NCI-H446 treated with DMSO at 0.1 percent for 48 hours (cell line): Measurements from ENCODE around the gene UGGT2.
"Not testable (repeated sequence)": the region's sequence is repeated elsewhere in the genome, so short reads cannot be mapped to it uniquely, and the experiment has no call there.

Experiments used
- DNase-seq: peaks from one replicate; lab custom pipeline; 2025; lab: John Stamatoyannopoulos, UW

The UGGT2 gene

DNA sequence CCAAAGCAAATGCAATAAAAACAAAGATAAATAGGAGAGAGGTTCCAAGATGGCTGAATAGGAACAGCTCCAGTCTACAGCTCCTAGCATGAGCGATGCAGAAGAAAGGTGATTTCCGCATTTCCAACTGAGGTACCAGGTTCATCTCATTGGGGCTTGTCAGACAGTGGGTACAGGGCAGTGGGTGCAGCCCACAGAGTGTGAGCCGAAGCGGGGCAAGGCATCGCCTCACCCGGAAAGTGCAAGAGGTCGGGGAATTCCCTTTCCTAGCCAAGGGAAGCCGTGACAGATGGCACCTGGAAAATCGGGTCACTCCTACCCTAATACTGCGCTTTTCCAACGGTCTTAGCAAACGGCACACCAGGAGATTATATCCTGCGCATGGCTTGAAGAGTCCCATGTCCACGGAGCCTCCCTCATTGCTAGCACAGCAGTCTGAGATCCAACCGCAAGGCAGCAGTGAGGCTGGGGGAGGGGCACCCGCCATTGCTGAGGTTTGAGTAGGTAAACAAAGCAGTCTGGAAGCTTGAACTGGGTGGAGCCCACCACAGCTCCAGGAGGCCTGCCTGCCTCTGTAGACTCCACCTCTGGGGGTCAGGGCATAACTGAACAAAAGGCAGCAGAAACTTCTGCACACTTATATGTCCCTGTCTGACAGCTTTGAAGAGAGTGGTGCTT lies 6.6 kb downstream of the UGGT2 start:
- DNase-seq, result not testable (repeated sequence)

DNA sequence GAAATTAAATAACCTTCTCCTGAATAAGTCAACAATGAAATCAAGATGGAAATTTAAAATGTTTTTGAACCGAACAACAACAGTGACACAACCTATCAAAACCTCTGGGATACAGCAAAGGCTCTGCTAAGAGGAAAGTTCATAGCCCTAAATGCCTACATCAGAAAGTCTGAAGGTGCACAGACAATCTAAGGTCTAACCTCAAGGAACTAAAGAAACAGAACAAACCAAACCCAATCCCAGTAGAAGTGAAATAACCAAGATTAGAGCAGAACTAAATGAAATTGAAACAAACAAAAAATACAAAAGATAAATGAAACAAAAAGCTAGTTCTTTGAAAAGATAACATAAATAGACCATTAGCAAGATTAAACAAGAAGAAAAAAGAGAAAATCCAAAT lies 9.0 kb downstream of the UGGT2 start:
- no peak for DNase-seq

DNA sequence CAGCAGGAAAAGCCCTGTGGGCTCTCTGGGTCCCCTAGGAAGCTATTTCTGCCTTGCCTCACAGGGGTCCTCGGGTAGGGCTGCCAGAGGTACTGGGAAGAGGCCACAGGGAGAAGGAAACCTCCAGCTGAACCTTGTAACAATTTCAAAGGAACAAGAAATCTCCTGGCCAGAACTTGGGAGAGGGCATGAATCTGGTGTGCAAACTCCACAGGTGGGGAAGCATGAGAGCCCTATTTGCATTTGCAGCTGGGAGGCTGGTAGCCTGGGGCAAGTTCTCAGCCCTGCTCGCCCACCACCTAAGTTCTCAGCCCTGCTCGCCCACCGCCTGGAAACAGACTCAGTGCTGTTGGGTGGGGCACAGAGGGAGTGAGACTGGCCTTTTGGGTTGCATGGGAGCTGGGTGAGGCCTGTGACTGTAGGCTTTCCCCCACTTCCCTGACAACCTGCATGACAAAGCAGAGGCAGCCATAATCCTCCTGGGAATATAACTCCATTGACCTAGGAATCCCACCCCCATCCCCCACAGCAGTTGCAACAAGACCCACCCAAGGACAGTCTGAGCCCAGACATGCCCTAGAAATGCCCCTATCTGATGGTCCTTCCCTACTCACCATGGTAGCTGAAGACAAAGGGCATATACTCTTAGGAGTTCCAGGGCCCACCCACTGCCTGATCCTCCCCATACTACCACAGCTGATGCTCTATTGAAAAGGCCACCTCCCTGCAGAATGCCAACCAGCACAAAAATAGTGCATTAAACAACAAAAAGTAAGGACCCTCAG lies 11.7 kb downstream of the UGGT2 start:
- no peak for DNase-seq

DNA sequence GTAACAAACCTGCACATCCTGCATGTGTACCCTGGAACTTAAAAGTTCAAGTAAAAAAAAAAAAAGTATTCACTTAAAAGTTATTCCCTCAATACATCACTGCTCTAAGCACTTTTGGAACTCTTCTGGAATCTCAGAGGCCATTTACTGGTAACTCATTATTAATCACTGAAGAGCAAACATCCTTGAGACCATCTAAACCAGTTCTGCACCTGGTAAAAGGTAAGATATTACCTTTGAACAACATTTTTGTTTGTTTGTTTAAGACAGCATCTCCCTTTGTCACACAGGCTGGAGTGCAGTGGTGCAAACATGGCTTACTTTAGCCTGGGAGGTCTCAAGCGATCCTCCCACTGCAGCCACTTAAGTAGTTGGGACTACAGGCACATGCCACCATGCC lies 16.7 kb downstream of the UGGT2 start:
- no peak for DNase-seq

DNA sequence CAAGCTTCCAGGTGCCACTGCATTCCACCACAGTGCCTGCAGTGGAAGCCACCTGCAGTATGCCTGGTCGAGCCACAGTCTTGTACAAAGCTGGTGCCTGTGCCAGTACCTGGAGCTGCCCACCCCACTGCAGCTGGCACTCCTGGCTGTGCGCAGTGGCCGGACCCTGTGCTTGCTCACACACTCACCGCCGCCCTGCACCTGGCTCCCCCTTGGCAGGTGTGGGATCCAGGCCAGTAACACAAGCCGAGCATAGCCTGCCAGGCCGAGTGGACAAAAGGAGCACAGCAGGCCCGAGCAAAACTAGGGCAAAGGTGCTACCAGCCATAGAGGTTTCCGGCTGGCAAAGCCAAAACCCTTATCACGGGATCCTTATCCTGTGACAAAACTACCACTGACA lies 18.5 kb downstream of the UGGT2 start:
- no peak for DNase-seq

DNA sequence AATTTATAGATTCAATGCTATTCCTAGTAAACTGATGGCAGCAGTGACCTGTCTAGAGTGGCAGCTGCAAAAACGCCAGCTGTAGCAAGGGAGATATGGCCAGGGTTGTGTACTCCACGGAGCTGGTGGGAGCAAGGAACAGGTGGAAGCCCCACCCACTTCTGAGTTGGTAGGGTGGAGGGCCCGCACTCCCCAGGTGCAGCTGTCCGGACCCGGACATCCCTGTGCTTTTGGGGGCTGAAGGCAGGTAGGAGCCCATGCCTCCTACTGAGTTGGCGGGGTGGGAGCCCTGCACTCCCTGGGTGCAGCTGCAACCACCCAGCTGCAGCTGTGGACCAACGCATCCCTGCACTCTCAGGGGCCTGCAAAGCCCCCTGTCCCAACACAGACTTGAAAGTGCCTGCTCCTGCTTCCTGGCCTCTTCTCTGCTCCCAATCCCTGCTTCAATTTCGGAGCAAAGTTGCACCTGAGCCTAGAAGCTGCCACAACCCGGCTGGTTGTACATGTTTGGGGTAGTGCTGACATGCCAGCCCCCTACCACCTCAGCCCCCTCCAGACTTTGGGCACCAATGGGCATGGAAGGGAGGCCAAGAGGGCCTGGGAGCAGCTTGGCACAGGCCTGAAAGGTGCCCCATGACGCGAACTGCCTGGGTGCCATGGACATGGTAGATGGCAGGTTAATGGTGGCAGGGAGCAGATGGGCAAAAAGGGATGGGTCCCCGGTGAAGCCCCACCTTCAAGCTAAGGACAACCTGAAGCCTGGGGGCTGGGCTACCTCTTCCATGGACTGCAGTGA lies 19.8 kb downstream of the UGGT2 start:
- DNase-seq, result no peak

DNA sequence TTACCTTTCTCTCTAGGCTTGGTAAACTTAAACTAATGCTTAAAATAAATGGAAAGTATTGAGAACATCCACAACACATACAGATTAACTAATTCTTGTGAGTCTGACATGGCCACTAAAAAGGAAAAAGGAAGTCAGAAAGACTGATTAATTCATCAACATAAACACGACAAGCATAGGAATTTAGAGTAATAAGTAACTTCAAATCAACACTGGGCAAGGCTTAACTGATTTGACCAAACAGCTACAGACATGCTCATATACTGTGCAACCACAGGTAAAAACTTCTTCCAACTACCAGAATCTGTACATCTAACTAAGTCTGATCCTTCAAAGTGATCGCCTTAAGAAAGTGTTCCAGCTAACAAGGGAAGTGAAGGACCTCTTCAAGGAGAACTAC lies 20.5 kb downstream of the UGGT2 start:
- DNase-seq, result no peak

DNA sequence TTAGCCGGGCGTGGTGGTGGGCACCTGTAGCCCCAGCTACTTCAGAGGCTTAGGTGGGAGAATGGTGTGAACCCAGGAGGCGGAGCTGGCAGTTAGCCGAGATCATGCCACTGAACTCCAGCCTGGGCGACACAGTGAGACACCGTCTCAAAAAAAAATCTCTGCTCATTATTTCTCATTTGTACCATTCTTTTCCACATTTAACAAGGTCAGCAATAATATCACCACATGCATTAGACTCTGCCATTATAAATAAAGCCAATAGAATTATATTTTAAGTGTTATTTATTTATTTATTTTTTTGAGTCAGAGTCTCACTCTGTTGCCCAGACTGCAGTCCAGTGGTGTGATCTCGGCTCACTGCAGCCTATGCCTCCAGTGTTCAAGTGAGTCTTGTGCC lies 24.2 kb downstream of the UGGT2 start:
- DNase-seq, result no peak

DNA sequence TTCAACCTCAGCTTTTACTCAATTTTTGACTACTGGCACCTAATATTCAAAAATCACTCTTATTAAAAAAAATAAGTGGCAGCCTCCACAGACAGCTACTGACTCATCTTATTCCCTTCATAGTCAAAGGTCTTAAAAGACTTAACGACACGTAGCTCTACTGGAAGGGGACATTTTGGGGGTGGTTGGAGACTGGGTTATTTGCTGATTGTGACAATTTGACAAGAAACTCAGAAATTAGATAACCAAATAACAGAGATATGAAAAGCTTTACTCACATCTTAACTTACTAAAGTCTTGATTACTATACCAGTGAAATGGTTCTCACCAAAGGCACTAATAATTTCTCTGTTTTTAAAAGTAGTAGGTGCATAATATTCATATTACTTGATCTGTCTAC lies 25.7 kb downstream of the UGGT2 start:
- DNase-seq, result no peak

DNA sequence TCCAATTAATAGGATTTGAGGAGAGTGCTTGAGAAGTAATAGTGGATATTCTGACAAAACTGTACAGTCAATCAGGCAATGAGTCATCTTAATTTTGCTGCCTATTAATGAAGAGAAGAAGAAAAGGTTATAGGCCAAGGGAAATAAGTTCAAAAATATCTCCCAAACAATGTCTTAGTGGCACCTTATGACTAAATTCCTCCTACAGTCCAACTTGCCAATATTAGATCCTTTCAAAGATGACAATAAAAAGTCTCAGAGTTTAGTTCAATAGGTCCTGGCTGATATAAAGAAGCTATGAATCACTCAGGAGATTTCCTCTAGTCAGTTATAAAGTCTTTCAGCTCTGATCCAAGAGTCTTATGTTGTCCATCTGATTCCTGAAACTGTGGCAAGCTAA lies 27.9 kb downstream of the UGGT2 start:
- DNase-seq, result no peak

DNA sequence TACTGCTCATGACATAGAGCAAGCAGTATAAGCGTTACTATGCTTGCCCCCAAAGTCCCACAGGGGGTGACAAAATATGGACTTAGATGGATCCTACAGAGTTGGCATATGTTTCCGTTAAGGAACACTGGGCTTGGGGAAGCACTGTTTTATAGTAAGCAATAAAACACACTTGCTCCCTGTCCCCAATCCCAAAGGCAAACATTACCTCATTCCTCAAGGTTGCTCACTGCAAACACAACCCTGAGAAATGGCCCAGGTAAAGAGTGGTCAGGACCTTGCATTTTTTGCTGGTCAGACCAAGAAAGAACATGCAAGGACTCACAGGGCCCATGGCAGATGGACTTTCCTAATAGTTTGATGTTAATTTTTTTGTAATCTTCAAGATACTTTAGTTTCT lies 32.3 kb downstream of the UGGT2 start:
- no peak for DNase-seq

DNA sequence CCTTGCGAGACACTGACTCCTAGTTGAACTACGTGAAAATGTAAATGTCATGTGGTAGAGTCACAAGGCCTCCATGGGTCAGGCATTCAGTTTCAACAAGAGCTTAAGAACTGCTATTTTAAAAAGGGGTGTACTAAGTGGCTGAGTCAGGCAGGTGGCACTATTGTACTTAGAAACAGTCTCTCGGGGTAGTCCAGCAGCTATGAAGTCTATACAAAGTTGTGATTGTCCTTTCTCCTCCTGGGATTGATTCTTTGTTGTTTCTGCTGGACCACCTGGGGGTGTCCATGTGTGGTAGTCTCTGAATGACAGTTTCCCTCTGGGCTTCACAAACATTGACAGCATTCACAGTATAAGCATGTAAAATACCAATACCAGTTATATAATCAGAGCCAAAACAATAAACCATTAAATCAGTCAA lies 33.0 kb downstream of the UGGT2 start:
- no peak for DNase-seq

DNA sequence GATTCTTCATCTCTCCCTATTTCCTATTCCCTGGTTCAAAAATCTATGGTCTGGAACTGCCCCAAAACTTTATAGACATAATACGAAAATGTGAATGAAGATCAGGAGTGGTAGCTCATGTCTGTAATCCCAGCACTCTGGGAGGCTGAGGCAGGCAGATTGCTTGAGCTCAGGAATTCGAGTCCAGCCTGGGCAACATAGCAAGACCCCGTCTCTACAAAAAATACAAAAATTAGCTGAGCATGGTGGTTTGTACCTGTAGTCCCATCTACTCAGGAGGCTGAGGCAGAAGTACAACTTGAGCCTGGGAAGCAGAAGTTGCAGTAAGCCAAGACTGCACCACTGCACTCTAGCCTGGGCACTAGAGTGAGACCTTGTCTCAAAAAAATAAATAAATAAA lies 35.1 kb downstream of the UGGT2 start:
- DNase-seq, result no peak

DNA sequence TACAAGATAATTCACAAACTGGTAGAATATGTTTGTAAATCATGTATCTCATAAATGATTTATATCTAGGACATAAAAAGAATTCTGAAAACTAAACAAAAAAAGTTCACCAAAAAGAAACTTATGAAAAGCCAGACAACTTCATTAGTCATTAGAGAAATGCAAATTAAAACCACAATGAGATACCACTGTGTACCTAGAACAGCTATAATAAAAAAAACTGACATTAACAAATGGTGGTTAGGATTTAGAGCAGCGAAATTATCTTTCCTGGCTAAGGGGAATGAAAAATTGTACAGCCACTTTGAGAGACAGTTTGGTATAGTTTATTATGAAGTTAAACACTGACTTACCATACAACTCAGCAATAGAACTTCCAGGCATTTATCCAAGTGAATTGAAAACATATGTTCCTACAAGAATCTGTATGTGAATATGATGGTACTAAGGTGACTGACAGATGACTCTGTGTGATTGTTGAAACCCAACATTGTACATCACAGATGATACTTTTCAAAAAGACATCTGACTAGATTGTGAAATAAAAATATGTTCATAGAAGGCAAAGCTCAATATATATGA lies 41.8 kb downstream of the UGGT2 start:
- DNase-seq, result peak; percentile 37

DNA sequence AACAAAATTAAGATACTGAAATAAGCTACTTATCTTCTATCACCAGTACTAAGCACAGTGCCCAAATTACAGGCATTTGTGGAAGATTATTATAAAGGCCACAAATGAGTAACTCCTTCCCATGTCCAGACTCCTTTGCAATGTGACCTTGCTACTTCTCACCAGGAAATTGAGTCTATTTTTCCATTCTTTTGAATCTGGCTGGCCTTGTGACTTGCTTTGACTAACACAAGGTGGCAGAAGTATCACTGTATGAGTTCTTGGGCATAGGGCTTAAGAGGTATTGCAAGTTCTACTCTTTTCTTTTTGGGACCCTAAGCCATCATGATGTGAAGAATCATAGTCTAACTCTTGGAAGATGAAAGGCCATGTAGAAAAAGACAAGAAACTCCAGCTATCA lies 49.9 kb downstream of the UGGT2 start:
- no peak for DNase-seq

DNA sequence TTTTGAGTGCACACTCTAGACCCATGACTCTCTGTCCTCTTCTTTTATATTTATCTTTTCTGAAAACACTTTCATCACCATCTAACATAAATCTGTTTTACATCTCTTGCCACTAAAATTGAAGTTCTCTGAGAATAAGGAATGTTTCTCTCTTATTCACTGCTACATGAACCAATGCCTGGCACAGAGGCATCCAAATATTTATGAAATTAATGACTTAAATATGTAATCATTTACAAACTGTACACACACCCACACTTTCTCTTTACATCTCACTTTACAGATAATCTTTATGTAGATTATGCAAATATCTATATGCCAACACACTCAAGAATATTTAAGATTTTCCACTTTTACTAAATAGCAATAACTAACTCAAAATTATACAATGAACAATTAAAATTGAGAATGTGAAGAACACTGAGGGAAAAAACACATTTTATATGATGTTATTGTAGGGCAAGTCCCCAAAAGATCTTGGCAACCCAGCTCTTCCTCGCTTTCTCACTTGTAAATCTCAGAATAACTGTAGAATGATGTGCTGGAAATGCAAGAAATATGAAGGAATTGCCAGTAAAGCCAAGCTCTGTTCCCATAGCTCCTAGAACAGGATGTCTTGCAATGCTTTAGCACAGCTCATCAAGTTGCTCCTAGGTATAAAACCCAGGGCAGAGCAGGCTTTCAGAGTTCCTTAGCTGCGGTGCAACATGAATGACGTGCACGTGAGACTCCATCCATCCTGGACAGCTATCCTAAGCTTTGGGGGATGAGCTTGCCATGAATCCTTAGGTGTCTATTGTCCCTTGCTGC lies 50.7 kb downstream of the UGGT2 start:
- no peak for DNase-seq

DNA sequence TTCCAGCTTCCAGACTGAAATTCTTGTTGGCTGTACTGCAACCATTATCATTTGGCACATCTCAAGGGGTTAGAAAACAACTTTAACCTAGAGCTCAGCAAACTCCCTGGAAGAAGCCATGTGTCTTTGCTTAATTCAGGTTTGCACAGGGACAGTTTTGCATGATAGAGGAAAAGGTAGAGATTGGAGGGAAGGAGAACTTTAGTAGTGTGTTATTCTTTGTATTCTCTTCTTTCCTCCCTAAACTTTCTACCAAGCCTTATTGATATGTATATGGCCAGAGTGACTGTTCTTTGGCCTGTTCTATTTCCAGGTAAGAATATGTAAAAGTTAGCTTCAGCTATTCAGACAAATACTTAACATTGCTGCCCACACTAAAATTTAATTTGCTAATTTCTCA lies 53.1 kb downstream of the UGGT2 start:
- no peak for DNase-seq

DNA sequence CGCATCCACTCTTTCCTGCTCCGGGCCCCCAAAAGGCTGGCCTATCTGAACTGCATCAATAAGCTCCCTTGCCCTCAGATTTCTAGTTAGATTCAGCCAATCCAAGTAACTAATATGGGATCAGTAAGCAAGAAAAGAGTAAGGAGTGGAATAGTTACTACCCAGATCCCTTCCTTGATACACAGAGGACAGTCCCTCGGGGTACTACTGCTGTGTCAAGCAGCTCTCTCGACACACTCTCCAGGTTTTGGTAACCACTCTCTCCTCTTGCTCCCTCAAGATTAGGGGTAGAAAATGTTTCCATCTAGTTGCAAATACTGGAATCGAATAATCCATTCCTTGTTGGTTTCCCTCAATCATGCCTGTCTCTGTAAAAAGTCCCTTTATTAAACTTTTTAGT lies 65.4 kb downstream of the UGGT2 start:
- DNase-seq, result no peak

DNA sequence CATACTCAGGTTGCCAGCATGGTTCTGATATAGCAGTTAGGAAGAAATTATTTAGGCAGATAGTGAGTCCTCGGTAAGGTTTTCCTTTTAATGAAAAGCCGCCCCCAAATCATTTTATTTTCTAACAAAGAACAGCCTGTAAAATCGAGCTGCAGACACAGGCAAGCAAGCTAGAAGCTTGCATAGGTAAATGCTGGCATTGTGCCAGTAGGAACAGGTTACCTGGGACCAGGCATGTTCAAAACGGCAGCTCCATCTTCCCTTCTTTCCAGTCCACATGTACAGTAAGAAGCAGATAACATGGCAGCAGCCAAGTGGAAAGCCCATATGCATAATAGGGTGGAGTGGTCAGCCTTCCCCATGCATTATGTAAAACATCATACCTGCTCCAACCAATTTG lies 71.1 kb downstream of the UGGT2 start:
- DNase-seq, result no peak

DNA sequence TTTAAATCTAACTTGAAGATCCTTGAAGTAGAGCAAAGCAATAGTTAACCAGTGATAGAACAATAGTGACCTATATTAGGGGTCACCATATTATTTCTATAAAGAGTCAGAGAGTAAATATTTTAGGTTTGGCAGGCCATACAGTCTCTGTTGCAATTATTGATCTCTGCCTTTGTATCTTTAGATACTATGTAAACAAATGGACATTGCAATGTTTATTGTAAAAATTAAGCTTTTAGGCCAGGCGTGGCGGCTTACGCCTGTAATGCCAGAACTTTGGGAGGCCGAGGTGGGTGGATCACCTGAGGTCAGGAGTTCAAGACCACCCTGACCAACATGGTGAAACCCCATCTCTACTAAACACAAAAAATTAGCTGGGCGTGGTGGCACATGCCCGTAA lies 80.5 kb downstream of the UGGT2 start:
- DNase-seq, result not testable (repeated sequence)

DNA sequence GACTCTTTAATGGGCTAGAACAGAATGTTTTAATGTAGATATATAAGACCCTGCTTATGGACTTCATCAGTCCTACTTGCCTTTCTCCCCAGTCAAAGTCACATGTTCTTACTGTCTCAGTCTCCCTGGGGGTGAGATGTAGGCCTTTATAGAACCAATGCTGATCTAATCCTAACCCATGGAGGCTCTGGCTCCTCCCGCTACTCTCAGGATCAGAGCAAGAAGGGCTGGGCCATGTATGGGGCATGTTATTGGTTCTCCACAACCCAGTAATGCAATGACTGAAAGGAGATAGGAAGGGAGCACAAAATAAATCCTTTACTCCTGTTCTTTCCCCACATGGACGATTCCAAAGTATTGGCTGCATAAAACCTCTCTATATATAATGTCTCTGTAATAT lies 82.3 kb downstream of the UGGT2 start:
- no peak for DNase-seq

DNA sequence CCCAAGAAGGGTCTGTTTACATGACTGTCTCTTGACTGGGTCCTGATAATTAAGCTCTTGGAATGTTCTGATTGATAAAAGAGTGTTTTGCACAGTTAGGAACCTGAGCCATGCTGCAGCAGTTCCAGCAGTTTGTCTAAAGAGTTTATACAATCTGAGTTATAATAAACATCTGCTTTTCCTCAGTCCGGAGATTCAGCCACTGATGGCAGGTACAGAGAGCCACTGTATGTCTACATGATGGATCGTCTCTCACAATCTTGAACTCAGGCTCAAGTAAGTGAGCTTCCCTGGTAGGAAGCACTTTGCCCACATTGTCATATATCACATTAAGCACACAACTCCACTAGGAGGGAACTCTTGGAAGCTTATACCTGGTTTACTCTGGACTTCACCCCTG lies 84.3 kb downstream of the UGGT2 start:
- no peak for DNase-seq
